ENCODE results near the gene ATAD3B.
"Not testable (repeated sequence)": the region's sequence is repeated elsewhere in the genome, so short reads cannot be mapped to it uniquely, and the experiment has no call there.

Gene ATAD3B

GRCh38 chr1:1479547-1480487 lies 8.3 kb downstream of the ATAD3B start:
- Histone ChIP-seq H3K4me3 (no peak overlapping the region), H3K36me3 (peaks cover 55 to 74% (median 66%) of the 10 kb centered on the region in 11 experiments), H3K27me3 (no peaks in the 10 kb centered on the region), H3K9me3 (replicated peaks in 1 of 11) (no peaks in the 10 kb centered on the region), H3K4me2 (no peak overlapping the region), H3K9ac (no peak overlapping the region), H3K27ac (no peak overlapping the region), H4K20me1 (peaks cover 0 to 88% (median 65%) of the 10 kb centered on the region in 11 experiments; a peak in 18 of 22 replicates), H3K4me1 (peaks cover 14 to 37% (median 29%) of the 10 kb centered on the region in 10 experiments)
- TF ChIP-seq Cebpa-rat (IDR thresholded peaks at IDR 0.05) = no peak

GRCh38 chr1:1480488-1480867 lies 8.9 kb downstream of the ATAD3B start:
- Histone ChIP-seq H4K20me1 (peaks cover 0 to 88% (median 62%) of the 10 kb centered on the region in 11 experiments; a peak in 18 of 22 replicates), H3K36me3 (peaks cover 55 to 81% (median 70%) of the 10 kb centered on the region in 11 experiments), H3K4me1 (peaks cover 10 to 37% (median 23%) of the 10 kb centered on the region in 10 experiments)
- H3K9me3 ChIP-seq (replicated peaks in 1 of 11); H3K27ac ChIP-seq; H3K4me2 ChIP-seq; H3K9ac ChIP-seq; H3K4me3 ChIP-seq; H3K27me3 ChIP-seq: not testable (repeated sequence)

- not testable (repeated sequence) for H3K4me3 ChIP-seq; H3K27ac ChIP-seq; H3K9me3 ChIP-seq (replicated peaks in 1 of 11); H3K4me2 ChIP-seq; H3K9ac ChIP-seq; H3K27me3 ChIP-seq
- peaks cover 2 to 27% (median 10%) of the 10 kb centered on the region in 10 experiments; a peak in 19 of 20 replicates for H3K4me1 ChIP-seq
- peaks cover 0 to 85% (median 58%) of the 10 kb centered on the region in 11 experiments; a peak in 18 of 22 replicates for H4K20me1 ChIP-seq
- peaks cover 63 to 88% (median 76%) of the 10 kb centered on the region in 11 experiments for H3K36me3 ChIP-seq
Measured at GRCh38 chr1:1481811-1482210, 10.2 kb downstream of the ATAD3B start.

- Histone ChIP-seq H3K9me3 (replicated peaks in 1 of 11) (no peaks in the 10 kb centered on the region), H3K27ac (no peak overlapping the region), H3K4me1 (peaks cover 0 to 21% (median 5%) of the 10 kb centered on the region in 10 experiments; a peak in 10 of 20 replicates), H3K27me3 (no peaks in the 10 kb centered on the region), H3K36me3 (peaks cover 59 to 88% (median 74%) of the 10 kb centered on the region in 11 experiments), H4K20me1 (peaks cover 0 to 81% (median 54%) of the 10 kb centered on the region in 11 experiments; a peak in 17 of 22 replicates), H3K4me2 (no peak overlapping the region), H3K4me3 (no peak overlapping the region), H3K9ac (no peak overlapping the region)
- no peak for TF ChIP-seq Cebpa-rat (IDR thresholded peaks at IDR 0.05)
Measured at GRCh38 chr1:1482856-1483255, 11.3 kb downstream of the ATAD3B start.

- peaks cover 0 to 83% (median 53%) of the 10 kb centered on the region in 11 experiments; a peak in 17 of 22 replicates for H4K20me1 ChIP-seq
- TF ChIP-seq Cebpa-rat (IDR thresholded peaks at IDR 0.05) = no peak
- H3K27me3 ChIP-seq = no peaks in the 10 kb centered on the region
- peaks cover 61 to 90% (median 77%) of the 10 kb centered on the region in 11 experiments for H3K36me3 ChIP-seq
- peak overlapping the region in 4 of 11 experiments; percentile 9 to 48 (median 30); a peak in 5 of 22 replicates for H3K4me2 ChIP-seq
- H3K27ac ChIP-seq = no peak overlapping the region
- no peaks in the 10 kb centered on the region for H3K9me3 ChIP-seq (replicated peaks in 1 of 11)
- H3K4me3 ChIP-seq = no peak overlapping the region
- H3K4me1 ChIP-seq = peaks cover 0 to 21% (median 5%) of the 10 kb centered on the region in 10 experiments; a peak in 10 of 20 replicates
- peak overlapping the region in 1 of 11 experiments; percentile 8; a peak in 1 of 22 replicates for H3K9ac ChIP-seq
Measured at GRCh38 chr1:1483714-1484113, 12.1 kb downstream of the ATAD3B start.

- peaks cover 0 to 21% (median 5%) of the 10 kb centered on the region in 10 experiments; a peak in 10 of 20 replicates for H3K4me1 ChIP-seq
- H3K4me3 ChIP-seq; H3K27ac ChIP-seq; H3K9ac ChIP-seq; H3K9me3 ChIP-seq (replicated peaks in 1 of 11); H3K27me3 ChIP-seq: not testable (repeated sequence)
- H3K4me2 ChIP-seq = peak overlapping the region in 3 of 11 experiments; percentile 14 to 55 (median 47); a peak in 4 of 22 replicates
- peaks cover 0 to 86% (median 46%) of the 10 kb centered on the region in 11 experiments; a peak in 16 of 22 replicates for H4K20me1 ChIP-seq
- peaks cover 65 to 92% (median 81%) of the 10 kb centered on the region in 11 experiments for H3K36me3 ChIP-seq
Measured at GRCh38 chr1:1484976-1485750, 13.6 kb downstream of the ATAD3B start.

- H3K27me3 ChIP-seq = not testable (repeated sequence)
Measured at GRCh38 chr1:1485755-1486317, 14.3 kb downstream of the ATAD3B start.

GRCh38 chr1:1487701-1488100 lies 16.1 kb downstream of the ATAD3B start:
- no peak for TF ChIP-seq Cebpa-rat (IDR thresholded peaks at IDR 0.05)
- Histone ChIP-seq H3K4me2 (no peak overlapping the region), H4K20me1 (peaks cover 0 to 88% (median 44%) of the 10 kb centered on the region in 11 experiments; a peak in 16 of 22 replicates), H3K36me3 (peaks cover 75 to 99% (median 88%) of the 10 kb centered on the region in 11 experiments), H3K9ac (no peak overlapping the region), H3K4me1 (peaks cover 0 to 21% (median 5%) of the 10 kb centered on the region in 10 experiments; a peak in 10 of 20 replicates), H3K27me3 (no peaks in the 10 kb centered on the region), H3K9me3 (replicated peaks in 1 of 11) (peaks cover 0 to 22% (median 3%) of the 10 kb centered on the region in 11 experiments; a peak in 10 of 22 replicates), H3K27ac (no peak overlapping the region), H3K4me3 (no peak overlapping the region)

More at GRCh38 chr1:1485755-1486317, 14.3 kb downstream of the ATAD3B start:
- not testable (repeated sequence) for H3K4me3 ChIP-seq; H3K27ac ChIP-seq; H3K9me3 ChIP-seq (replicated peaks in 1 of 11); H3K4me2 ChIP-seq; H3K9ac ChIP-seq
- Histone ChIP-seq H3K36me3 (peaks cover 68 to 92% (median 81%) of the 10 kb centered on the region in 11 experiments), H3K4me1 (peaks cover 0 to 21% (median 5%) of the 10 kb centered on the region in 10 experiments; a peak in 10 of 20 replicates), H4K20me1 (peaks cover 0 to 86% (median 46%) of the 10 kb centered on the region in 11 experiments; a peak in 16 of 22 replicates)
